GM19240 (cell line): ENCODE results near the gene REXO1.
"Not testable (repeated sequence)": the region's sequence is repeated elsewhere in the genome, so short reads cannot be mapped to it uniquely, and the experiment has no call there.

Experiments
- DNase-seq: peaks from one replicate; pipeline ENCODE4 v3.0.0; 2011; ENCODE audit warnings: low spot score; ENCODE audit not compliant: insufficient read length

The REXO1 gene

GRCh38 chr19:1875646-1876495, 27.6 kb upstream of the REXO1 start:
- DNase-seq: peak; percentile 95

DNA sequence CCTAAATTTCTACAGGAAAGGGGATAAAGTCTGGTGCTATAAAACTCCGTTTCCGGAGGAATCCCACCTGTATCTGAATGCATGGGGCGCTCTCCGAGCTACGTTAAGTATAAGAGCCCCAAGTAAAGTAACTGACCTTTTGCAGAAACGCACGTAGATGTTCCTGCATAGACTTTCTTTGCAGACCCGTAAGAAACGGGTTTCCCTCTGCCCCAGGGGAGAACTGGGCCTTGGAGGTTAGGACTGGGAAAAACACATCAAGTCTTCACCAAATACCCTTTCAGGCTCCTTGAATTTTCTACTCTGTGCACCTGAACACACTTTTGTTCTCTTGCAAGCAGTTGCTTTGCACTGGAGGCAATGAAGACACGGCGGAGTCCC, 27.0 kb upstream of the REXO1 start:
- not testable (repeated sequence) for DNase-seq

- DNase-seq: no peak
Measured at GRCh38 chr19:1874554-1875185, 26.4 kb upstream of the REXO1 start.

- no peak for DNase-seq
Measured at GRCh38 chr19:1873524-1874473, 25.5 kb upstream of the REXO1 start.

GRCh38 chr19:1872807-1873523, 24.7 kb upstream of the REXO1 start:
- DNase-seq: no peak

GRCh38 chr19:1871630-1872029, 23.3 kb upstream of the REXO1 start:
- no peak for DNase-seq

- no peak for DNase-seq
Measured at GRCh38 chr19:1871140-1871597, 22.9 kb upstream of the REXO1 start.

GRCh38 chr19:1868971-1869370, 20.7 kb upstream of the REXO1 start:
- DNase-seq: no peak

- DNase-seq: no peak
Measured at GRCh38 chr19:1867349-1867724, 19.1 kb upstream of the REXO1 start.

GRCh38 chr19:1866693-1867348, 18.5 kb upstream of the REXO1 start:
- no peak for DNase-seq

DNA sequence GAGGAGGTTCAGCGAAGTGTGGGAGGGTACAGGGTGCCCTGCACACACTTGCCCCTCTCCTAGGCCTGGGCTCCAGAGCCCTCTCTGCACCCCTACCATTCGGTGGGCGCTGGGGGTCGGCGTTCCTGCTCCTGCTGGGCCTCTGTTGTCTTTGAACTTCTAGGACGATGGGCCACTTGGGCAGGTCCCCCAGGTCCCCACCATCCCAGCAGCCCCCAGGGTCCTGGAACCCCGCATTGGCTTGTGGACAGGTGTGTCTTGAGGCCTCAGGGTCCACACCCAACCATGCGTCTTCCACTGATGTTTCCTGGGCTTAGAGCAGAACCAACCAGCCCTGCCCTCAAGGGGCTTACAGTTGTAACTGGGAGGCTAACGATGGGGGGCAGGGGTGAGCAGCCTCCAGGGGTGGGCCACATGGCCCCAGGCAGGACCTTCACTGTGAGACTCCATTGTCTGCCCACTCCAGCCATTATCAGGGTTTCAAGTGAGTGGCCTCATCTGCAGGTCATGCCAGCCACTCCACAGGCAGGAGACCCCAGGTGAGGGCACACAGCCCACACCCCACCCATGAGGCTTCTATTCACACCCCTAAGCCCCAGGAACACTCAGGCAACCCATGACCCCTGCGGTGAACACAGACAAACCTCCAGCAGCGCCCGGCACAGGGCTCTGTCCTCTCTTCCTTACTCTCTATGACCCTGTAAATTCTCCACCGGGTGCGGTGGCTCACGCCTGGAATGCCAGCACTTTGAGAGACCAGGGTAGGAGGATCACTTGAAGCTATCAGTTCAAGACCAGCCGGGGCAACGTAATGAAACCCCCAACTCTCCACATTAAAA, 17.1 kb upstream of the REXO1 start:
- no peak for DNase-seq

- peak; percentile 90 for DNase-seq
Measured at GRCh38 chr19:1864480-1865171, 16.3 kb upstream of the REXO1 start.

GRCh38 chr19:1863638-1864479, 15.6 kb upstream of the REXO1 start:
- DNase-seq: peak; percentile 98

DNA sequence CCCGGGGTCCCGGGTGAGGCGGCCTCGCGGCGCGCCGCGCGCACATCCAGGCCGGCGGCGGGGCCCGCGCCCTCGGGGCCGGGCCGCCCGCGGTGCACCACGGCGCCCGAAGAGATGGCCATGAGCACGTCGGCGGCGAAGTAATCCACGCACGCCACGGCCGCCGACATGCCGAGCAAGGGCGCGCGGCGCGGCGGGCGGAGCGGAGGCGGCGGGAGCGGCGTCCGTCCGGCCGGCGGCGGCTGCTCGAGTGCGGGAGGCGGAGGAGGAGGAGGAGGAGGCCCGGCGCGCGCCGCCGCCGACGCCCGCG, 15.0 kb upstream of the REXO1 start, which contains the start of gene KLF16:
Gene KLF16 (minus strand): TSS at position 252 of the 310 bp plus-strand sequence. CDS start 82 bp downstream, at position 170.
- no peak for DNase-seq

DNA sequence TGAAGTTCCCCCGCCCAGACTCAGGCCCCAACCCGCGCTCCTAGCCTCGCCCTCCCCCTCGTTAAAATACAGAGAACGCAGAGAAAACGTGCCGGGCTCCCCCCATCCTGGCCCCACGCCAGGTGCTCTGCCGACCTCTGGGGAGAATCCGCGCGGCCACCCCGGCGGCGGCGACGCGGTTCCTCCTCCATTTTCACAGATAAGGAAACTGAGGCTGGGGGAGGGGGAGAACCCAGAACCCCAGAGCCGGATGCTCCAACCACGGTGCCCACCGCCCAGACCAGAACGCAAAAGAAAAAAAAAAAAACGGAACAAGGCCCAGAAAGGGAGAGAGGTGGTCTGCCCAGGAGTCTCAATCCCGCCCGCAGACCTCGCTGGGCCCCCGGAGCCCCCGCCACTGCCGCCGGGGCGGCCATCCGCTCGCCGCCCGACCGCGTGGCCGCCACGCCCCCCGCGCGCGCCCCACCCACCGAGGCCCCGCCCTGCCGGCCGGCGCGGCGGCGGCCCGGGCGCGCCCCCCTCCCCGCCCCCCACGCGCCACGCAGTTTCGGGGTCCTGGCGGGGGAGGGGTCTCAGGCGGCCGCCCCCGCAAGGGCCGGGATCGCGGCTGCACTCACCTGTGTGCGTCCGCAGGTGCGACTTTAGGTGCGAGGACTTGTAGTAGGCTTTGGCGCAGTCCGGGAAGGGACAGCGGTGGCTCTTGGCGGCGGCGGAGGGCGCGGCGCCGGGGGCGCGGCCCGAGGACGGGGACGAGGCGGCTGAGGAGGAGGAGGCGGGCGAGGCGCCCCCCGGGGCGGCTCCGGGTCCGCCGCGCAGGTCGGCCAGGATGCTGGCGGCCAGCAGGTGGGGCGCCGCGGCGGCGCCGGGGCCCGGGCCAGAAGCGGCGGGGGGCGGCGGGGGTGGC, 14.4 kb upstream of the REXO1 start:
- DNase-seq: peak; percentile 63

GRCh38 chr19:1862068-1862423, 13.8 kb upstream of the REXO1 start:
- no peak for DNase-seq

- no peak for DNase-seq
Measured at GRCh38 chr19:1861599-1862031, 13.3 kb upstream of the REXO1 start.
